ENCODE measurements around the gene GALK1. TPM values are rescaled to one million over a fixed set of nuclear protein-coding genes. Genes with fewer than 3 reads are reported as not detected.

The GALK1 gene
- total RNA-seq, 1 donor from 2014 or later = 33.0 TPM

DNA sequence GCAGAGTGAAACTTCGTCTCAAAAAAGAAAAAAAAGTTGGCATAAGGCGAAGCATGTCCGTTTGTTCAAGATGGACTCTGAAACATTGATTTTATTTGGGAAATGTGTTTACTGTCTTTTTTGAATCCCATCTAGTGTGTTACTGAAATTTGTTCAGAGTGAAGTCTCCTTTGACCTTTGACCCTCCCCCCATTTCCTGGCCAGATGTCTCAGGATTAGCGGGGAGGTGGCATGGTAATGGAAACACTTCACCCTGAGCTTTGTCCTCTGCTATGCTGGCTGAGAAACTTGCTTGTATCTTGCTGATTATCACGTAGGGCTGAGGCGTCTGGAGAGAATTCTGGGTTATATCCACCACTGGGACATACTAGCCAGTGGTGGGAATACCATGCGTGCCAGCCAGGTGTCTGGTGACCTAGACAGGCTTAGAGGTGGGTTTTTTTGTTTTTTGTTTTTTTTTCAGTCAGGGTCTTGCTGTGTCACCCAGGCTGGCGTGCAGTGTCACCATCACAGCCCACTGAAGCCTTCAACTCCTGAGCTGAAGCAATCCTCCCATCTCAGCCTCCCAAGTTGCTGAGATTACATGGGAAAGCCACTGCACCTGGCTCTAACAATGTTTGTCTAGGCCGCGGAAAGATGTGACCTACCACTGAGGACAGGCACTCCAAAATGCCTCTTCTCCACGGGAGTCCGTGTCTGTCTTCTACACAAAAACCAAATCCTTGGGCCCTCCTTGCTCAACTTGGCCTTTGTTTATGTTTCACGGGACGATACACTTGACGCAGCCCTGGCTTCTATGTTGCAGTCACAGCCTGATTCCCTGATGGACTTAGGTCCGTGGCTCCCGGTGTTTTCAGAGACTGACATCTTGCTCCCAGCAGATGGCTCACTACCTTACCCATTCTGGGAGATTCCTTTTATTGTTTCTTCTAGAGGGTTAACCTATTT, 6.6 kb upstream of the GALK1 start:
- DNase-seq (ENCODE audit: extremely low spot score, unreplicated experiment) = no peak
- H3K4me3 Mint-ChIP-seq = no peak overlapping the region
- H3K27ac Mint-ChIP-seq = peak overlapping the region; percentile 63
- no peaks in the 10 kb centered on the region for H3K27me3 Mint-ChIP-seq
- peaks cover 25% of the 10 kb centered on the region for H3K4me1 Mint-ChIP-seq (ENCODE audit: unreplicated experiment)
- no peaks in the 10 kb centered on the region for H3K9me3 Mint-ChIP-seq
- TF ChIP-seq, protein P1, sequence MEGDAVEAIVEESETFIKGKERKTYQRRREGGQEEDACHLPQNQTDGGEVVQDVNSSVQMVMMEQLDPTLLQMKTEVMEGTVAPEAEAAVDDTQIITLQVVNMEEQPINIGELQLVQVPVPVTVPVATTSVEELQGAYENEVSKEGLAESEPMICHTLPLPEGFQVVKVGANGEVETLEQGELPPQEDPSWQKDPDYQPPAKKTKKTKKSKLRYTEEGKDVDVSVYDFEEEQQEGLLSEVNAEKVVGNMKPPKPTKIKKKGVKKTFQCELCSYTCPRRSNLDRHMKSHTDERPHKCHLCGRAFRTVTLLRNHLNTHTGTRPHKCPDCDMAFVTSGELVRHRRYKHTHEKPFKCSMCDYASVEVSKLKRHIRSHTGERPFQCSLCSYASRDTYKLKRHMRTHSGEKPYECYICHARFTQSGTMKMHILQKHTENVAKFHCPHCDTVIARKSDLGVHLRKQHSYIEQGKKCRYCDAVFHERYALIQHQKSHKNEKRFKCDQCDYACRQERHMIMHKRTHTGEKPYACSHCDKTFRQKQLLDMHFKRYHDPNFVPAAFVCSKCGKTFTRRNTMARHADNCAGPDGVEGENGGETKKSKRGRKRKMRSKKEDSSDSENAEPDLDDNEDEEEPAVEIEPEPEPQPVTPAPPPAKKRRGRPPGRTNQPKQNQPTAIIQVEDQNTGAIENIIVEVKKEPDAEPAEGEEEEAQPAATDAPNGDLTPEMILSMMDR (conservative IDR thresholded peaks at IDR 0.05) = no peak
- peaks cover 11% of the 10 kb centered on the region for H3K36me3 Mint-ChIP-seq

DNA sequence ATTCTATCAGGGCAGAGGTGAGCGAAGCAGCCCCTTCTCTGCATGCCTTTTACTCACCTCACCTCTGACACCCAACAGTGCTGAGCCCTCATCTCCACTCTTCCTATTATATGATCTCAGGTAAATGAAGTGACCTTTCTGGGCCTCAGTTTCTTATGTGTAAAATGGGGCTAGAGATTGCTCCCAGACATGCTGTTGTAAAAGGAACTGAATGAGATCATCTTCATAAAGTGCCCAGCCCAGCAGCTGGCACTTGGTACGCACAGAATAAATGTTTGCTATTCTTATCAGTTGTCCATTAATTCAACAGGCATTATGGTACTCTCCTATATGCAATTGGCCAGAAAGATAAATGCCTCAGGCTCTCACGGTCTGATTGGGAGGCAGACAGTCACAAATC, 4.5 kb upstream of the GALK1 start:
- Mint-ChIP-seq H3K27me3 (no peaks in the 10 kb centered on the region), H3K4me1 (ENCODE audit: unreplicated experiment) (peaks cover 14% of the 10 kb centered on the region), H3K27ac (no peak overlapping the region), H3K4me3 (no peak overlapping the region), H3K9me3 (no peaks in the 10 kb centered on the region), H3K36me3 (no peaks in the 10 kb centered on the region)
- DNase-seq (ENCODE audit: extremely low spot score, unreplicated experiment) = no peak
- TF ChIP-seq, protein P1 (conservative IDR thresholded peaks at IDR 0.05) = no peak

DNA sequence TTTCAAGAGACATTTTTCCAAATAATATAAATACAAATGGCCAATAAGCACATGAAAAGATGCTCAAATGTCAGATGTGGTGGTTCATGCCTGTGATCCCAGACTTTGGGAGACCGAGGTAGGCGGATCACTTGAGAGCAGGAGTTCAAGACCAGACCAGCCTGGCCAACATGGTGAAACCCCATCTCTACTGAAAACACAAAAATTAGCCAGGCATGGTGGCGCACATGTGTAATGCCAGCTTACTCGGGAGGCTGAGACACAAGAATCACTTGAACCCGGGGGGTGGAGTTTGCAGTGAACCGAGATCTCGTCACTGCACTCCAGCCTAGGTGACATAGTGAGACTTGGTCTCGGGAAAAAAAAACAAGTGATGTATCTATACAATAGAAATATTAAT, 2.9 kb upstream of the GALK1 start:
- Mint-ChIP-seq H3K27me3 (no peaks in the 10 kb centered on the region), H3K4me3 (no peak overlapping the region), H3K4me1 (ENCODE audit: unreplicated experiment) (peaks cover 14% of the 10 kb centered on the region), H3K9me3 (no peaks in the 10 kb centered on the region), H3K36me3 (no peaks in the 10 kb centered on the region), H3K27ac (no peak overlapping the region)
- TF ChIP-seq, protein P1 (conservative IDR thresholded peaks at IDR 0.05) = no peak
- no peak for DNase-seq (ENCODE audit: extremely low spot score, unreplicated experiment)

DNA sequence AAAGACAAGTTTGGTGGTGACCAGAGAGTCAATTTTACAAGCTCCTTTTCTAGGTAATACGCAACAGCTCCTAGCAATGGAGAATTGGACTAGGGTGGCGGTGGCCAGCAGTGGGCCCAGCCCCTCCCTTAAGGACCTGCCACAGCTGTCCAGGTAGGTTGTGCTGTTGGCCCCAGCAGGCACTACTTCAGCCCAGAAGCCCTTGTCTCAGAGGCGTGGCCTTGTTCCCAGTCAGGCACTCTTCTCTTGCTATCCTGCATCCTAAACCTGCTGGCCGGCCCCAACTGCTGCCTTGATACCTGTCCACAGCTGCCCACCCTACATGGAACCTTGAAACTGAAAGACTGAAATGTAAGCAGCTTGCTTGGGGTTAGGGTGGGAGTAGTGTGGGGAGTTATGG, 989 bp upstream of the GALK1 start:
- TF ChIP-seq, protein P1 (conservative IDR thresholded peaks at IDR 0.05) = no peak
- DNase-seq (ENCODE audit: extremely low spot score, unreplicated experiment) = no peak
- no peaks in the 10 kb centered on the region for H3K9me3 Mint-ChIP-seq
- no peaks in the 10 kb centered on the region for H3K36me3 Mint-ChIP-seq
- H3K4me3 Mint-ChIP-seq = peak overlapping the region; percentile 58
- no peak overlapping the region for H3K27ac Mint-ChIP-seq
- peaks cover 4% of the 10 kb centered on the region for H3K4me1 Mint-ChIP-seq (ENCODE audit: unreplicated experiment)
- no peaks in the 10 kb centered on the region for H3K27me3 Mint-ChIP-seq

DNA sequence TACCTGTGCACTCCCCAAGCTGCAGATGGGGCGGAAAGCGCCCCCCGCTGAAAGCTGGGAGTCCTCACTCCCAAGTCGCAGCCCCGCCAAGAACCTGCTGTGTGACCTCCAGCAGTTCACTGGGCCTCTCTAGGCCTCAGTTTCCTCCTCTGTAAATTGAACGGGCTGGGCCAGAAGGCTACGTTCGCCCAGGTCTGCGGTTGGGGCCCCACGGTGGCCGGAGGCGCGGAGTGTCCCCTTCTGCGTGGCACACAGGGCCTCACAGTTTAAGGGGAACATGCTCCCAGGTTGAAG, 628 bp downstream of the GALK1 start:
- no peak overlapping the region for H3K27ac Mint-ChIP-seq
- no peaks in the 10 kb centered on the region for H3K4me1 Mint-ChIP-seq (ENCODE audit: unreplicated experiment)
- no peaks in the 10 kb centered on the region for H3K9me3 Mint-ChIP-seq
- DNase-seq (ENCODE audit: extremely low spot score, unreplicated experiment) = no peak
- TF ChIP-seq, protein P1 (conservative IDR thresholded peaks at IDR 0.05) = no peak
- no peaks in the 10 kb centered on the region for H3K27me3 Mint-ChIP-seq
- H3K4me3 Mint-ChIP-seq = peak overlapping the region; percentile 78
- no peaks in the 10 kb centered on the region for H3K36me3 Mint-ChIP-seq
